GM18498 (cell line): ENCODE measurements around the gene TSPAN4.

Experiments used
- ATAC-seq: cut with Tn5 transposase; IDR thresholded peaks from one replicate; pipeline ENCODE4 v1.9.1; 2021; ENCODE audit warnings: mild to moderate bottlenecking, moderate library complexity; ENCODE audit not compliant: unreplicated experiment

TSPAN4 gene

GRCh38 chr11:863023-863909 is 20.6 kb downstream of the TSPAN4 start:
- ATAC-seq, result no peak

- no peak for ATAC-seq
Observed at GRCh38 chr11:863910-864827, 21.5 kb downstream of the TSPAN4 start.

- no peak for ATAC-seq
Observed at GRCh38 chr11:864898-865297, 22.2 kb downstream of the TSPAN4 start.

- no peak for ATAC-seq
Observed at GRCh38 chr11:865462-866430, 23.1 kb downstream of the TSPAN4 start.

- ATAC-seq, result no peak
Observed at GRCh38 chr11:866481-866880, 23.8 kb downstream of the TSPAN4 start.

- no peak for ATAC-seq
Observed at GRCh38 chr11:867856-868358, 25.3 kb downstream of the TSPAN4 start.

- ATAC-seq, result no peak
Observed at GRCh38 chr11:868394-868793, 25.7 kb downstream of the TSPAN4 start.

- ATAC-seq, result no peak
Observed at GRCh38 chr11:868802-869201, 26.1 kb downstream of the TSPAN4 start.

GRCh38 chr11:869399-870126 is 26.9 kb downstream of the TSPAN4 start:
- ATAC-seq, result no peak

- no peak for ATAC-seq
Observed at GRCh38 chr11:870127-870413, 27.4 kb downstream of the TSPAN4 start.

GRCh38 chr11:870418-870817 is 27.8 kb downstream of the TSPAN4 start:
- ATAC-seq, result no peak

- no peak for ATAC-seq
Observed at GRCh38 chr11:871472-871871, 28.8 kb downstream of the TSPAN4 start.

GRCh38 chr11:872799-873198 is 30.1 kb downstream of the TSPAN4 start:
- ATAC-seq, result no peak

- ATAC-seq, result no peak
Observed at GRCh38 chr11:873706-874105, 31.1 kb downstream of the TSPAN4 start.

- ATAC-seq, result no peak
Observed at GRCh38 chr11:875203-875602, 32.6 kb downstream of the TSPAN4 start.

GRCh38 chr11:875769-876301 is 33.2 kb downstream of the TSPAN4 start:
- no peak for ATAC-seq

- no peak for ATAC-seq
Observed at GRCh38 chr11:876545-876944, 33.9 kb downstream of the TSPAN4 start.

GRCh38 chr11:877565-877964 is 34.9 kb downstream of the TSPAN4 start:
- no peak for ATAC-seq

- no peak for ATAC-seq
Observed at GRCh38 chr11:880447-880846, 37.8 kb downstream of the TSPAN4 start.

- no peak for ATAC-seq
Observed at GRCh38 chr11:882596-882995, 39.9 kb downstream of the TSPAN4 start.
